ENCODE data around the gene EEF1AKMT3. TPM values are rescaled to one million over a fixed set of nuclear protein-coding genes. Genes with fewer than 3 reads are reported as not detected.

The EEF1AKMT3 gene
- total RNA-seq: 2.7 and 3.1 TPM in 2 replicates
- 7.1 TPM for polyA plus RNA-seq (2012)

DNA sequence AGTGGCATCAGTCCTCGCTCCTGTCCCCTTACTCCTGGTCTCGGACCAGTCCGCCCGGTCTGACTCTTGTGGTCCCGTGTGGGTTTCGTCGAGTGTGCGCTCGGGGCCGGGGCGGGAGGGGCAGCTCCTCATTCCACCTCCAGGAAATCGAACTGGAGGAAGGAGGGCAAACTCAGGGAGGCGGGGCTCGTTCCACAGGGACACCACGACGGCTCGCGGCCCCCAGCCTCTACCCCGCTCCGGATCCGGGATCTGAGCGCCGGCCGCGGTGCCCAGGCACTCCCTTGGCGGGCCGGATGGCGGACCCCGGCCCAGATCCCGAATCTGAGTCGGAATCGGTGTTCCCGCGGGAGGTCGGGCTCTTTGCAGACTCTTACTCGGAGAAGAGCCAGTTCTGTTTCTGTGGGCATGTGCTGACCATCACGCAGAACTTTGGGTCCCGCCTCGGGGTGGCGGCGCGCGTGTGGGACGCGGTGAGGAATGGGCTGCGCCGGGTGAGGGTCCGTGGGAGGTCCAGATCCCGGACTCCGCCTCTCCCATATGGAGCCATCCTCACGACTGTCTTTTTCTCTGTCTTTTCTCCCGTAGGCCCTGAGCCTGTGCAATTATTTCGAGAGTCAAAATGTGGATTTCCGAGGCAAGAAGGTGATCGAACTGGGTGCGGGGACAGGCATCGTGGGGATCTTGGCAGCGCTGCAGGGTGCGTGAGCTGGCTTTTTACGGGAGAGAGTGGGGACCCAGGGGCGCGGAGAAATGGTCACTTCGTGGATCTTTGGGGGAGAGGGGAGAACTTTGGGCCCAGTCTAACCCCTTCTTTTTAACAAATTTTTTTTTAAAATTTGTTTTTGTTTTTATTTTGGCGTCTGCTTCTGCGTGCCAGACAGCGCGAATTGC, at the start of gene EEF1AKMT3:
Gene EEF1AKMT3, plus strand, starts transcription at position 186 of the 894 bp plus-strand sequence. Its CDS starts 111 bp downstream, at position 297.
- DNase-seq (ENCODE audit: low read depth): peak; percentile 53

- no peak for DNase-seq (ENCODE audit: low read depth)
Observed at GRCh38 chr12:57722716-57723629, 49.4 kb upstream of the EEF1AKMT3 start.

- DNase-seq (ENCODE audit: low read depth): no peak
Observed at GRCh38 chr12:57723630-57723962, 48.8 kb upstream of the EEF1AKMT3 start.

GRCh38 chr12:57724003-57724935, 48.1 kb upstream of the EEF1AKMT3 start:
- no peak for DNase-seq (ENCODE audit: low read depth)

DNA sequence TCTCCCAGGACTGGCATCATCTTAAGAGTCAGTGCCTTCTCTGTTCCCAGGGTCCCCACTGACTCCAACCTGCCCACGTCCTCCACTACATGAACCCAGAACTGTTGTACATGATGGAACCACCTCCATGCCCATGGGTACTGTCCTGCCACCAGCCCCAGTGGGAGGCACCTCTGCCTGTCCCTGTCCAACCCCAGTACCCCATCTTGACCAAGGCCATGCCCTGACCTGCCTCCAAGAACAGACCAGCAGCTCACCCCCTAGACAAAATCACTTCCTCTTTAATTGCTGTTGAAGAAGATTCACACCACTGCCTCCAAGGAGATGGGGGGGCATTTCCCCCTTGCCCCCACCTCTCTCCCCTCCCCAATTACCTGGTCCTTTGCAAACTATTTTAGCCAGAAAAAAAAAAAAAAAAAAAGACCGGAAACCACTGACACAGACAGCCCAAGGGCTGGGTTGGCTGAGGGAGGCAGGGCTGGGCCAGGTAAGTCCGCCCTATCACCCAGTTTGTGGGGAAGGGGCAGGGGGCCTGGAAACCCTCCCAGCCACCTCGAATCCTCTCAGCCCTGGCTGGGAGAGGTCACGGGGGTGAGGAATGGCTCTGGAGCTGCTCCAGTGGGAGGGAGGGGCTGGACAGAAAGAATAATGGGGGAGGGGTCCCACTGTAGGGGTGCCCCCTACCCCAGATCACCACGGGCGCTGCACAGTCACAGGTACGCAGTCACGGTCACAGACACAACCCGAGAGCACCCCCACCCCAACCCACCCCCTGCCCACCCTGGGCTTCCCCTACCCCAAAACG, 47.3 kb upstream of the EEF1AKMT3 start:
- DNase-seq (ENCODE audit: low read depth): no peak

DNA sequence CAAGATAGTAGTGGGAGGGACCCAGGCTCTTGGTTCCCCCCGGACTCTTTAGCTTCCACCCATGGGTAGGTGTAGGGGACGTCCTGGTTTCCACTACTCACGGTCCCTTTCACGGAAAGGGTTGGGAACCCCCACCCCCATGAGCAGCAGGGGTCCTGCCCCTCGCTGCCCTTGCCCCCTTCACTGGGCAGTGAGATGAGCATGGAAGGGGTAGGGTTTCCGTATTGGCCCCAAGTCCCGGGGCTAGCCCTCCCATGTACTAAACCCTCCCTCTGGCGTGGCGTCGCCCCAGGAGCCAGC, 46.6 kb upstream of the EEF1AKMT3 start:
- DNase-seq (ENCODE audit: low read depth): no peak

- peak; percentile 89 for DNase-seq (ENCODE audit: low read depth)
Observed at GRCh38 chr12:57726151-57726883, 46.1 kb upstream of the EEF1AKMT3 start.

DNA sequence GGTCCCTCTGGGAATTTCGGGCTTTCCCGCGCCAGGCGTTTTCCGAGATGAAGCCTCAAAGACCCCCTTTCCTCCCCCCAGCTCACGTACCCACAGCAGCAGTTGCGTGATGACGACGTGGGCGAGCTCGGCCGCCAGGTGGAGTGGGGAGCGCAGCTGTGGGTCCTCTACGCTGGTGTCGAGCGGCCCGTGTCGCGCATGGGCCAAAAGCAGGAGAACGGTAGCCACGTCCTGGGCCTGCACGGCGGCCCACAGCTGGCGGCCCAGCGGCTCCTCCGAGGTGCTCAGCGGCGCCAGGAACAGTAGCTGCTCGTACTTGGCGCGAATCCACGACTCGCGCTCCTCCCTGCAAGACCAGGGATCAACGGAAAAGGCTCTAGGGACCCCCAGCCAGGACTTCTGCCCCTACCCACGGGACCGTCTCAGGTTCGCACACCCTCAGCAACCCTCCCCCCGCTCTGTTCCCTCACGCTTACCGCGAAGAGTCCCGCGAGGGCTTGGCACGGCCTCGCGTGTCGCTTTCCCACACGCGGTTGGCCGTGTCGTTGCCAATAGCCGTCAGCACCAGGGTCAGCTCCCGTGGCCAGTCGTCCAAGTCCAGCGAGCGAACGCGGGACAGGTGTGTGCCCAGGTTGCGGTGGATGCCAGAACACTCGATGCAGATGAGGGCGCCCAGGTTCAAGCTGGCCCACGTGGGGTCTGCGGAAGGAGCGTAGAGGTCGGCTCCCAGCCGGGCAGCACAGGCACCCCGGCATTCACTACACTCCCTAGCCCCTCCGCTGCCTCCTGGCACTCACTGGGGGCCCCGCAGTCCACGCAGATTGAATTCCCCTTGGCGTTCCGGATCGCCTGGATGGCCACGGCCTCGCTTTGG, 45.3 kb upstream of the EEF1AKMT3 start:
- no peak for DNase-seq (ENCODE audit: low read depth)

DNA sequence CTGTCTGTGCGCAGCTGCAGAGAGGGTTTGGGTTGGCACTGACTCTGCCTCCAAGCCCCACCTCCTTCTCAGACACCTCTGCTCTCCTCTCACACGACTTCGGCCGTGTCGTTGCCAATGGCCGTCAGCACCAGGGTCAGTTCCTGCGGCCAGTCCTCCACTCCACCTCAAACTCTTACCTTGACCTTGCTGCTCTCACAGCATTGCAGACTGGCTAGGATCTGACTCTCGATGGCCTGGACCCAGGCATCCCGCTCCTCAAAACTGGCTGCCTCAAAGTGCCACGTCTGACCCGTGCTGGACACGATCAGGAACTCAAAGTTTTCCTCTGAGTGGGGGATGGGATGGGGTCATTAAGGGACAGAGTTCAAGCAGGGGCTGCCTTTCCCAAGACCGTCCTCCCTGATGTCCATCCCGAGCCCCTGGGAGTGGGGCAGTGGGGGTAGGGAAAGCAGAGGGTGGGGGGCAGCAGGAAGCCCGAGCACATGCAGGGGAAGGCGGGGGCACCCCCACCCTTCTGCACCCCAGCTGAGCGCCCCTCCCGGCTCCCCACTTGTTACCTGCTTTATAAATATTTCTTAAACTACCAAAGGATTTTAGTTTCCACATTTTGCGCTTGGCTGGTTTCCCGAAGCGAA, 44.5 kb upstream of the EEF1AKMT3 start:
- no peak for DNase-seq (ENCODE audit: low read depth)

GRCh38 chr12:57729321-57729844, 43.0 kb upstream of the EEF1AKMT3 start:
- no peak for DNase-seq (ENCODE audit: low read depth)

- DNase-seq (ENCODE audit: low read depth): peak; percentile 85
Observed at GRCh38 chr12:57730336-57731067, 41.9 kb upstream of the EEF1AKMT3 start.

- no peak for DNase-seq (ENCODE audit: low read depth)
Observed at GRCh38 chr12:57731411-57732080, 40.9 kb upstream of the EEF1AKMT3 start.

DNA sequence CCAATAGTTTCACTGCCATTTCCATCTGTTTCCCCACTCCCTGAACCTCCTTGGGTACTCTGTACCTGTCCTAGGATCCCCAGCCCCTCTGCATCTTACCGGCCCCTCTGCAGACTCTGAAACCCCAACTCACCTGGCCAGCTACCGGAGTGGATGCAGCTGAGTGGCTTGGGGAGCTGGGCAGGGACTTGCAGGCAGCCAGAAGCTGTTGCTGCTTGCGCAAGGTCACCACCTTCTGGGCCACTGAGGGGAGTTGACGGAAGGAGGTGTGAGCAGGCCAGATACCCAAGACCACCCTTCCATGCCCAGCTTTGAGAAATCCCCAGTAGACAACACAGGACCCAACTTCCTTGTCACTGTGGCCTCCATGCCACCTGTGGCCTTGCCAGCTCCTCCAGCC, 40.1 kb upstream of the EEF1AKMT3 start:
- no peak for DNase-seq (ENCODE audit: low read depth)

- no peak for DNase-seq (ENCODE audit: low read depth)
Observed at GRCh38 chr12:57732726-57733593, 39.5 kb upstream of the EEF1AKMT3 start.

DNA sequence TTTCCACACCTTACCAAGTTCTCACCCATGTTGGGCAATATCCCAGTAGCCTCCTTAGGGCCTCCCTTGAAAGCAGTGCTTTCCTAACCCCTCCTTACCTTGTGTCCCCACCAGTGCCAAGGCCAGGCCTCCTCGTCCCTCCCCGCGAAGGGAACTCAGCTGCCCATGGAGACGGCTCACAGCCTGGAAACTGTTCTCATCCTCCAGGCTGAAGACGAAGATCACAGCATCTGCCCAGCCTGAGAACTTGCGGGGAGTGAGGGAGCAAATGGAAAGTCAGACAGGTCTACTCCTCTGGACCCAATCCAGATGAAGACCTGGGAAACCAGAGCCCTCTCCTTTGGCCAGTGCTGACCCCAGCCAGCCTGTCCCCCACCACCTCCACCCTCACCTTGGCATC, 38.5 kb upstream of the EEF1AKMT3 start:
- no peak for DNase-seq (ENCODE audit: low read depth)

- DNase-seq (ENCODE audit: low read depth): peak; percentile 93
Observed at GRCh38 chr12:57734591-57734990, 37.8 kb upstream of the EEF1AKMT3 start.
